A673 (cell line): ENCODE results near the gene NDUFAF5. TPM values are rescaled to one million over a fixed set of nuclear protein-coding genes. Genes with fewer than 3 reads are reported as not detected.

Source experiments
- BruUV-seq: library from RNA; stranded (reverse); fragments of 400-500 nt; replicated peaks from 2 replicates; lab custom pipeline; 2021; lab: Mats Ljungman, UMichigan
- CTCF ChIA-PET: fragments of 300-600 bp; sonication (Branson Sonifier 250); formaldehyde crosslinking; loops from one replicate; lab custom pipeline; 2022; ENCODE audit warnings: antibody characterized with exemption; lab: Charles Lee
- POLR2A ChIA-PET: fragments of 300-600 bp; sonication (Branson Sonifier 250); formaldehyde crosslinking; loops from one replicate; lab custom pipeline; 2022; ENCODE audit warnings: antibody characterized with exemption; ENCODE audit not compliant: low non-redundant PET; lab: Charles Lee
- DNase-seq: peaks from one replicate; pipeline ENCODE4 v3.0.0-alpha.2; 2015; ENCODE audit warnings: low spot score
- H3K27ac ChIP-seq: fragments of 200-600 bp; sonication (generic); 2 replicates; pipeline ENCODE4 v1.5.1; 2016; ENCODE audit warnings: mixed run types, low read depth, mild to moderate bottlenecking, mixed read lengths, antibody characterized with exemption, low read length; ENCODE audit not compliant: poor library complexity, severe bottlenecking
- H3K27me3 ChIP-seq: fragments of 200-600 bp; sonication (generic); replicated peaks from 2 replicates; pipeline ENCODE4 v1.6.1; 2017; ENCODE audit warnings: mixed run types, low read depth, mild to moderate bottlenecking, mixed read lengths, antibody characterized with exemption, low read length; ENCODE audit not compliant: insufficient read depth, poor library complexity
- H3K36me3 ChIP-seq: fragments of 200-600 bp; sonication (generic); 2 replicates; pipeline ENCODE4 v1.6.1; 2016; ENCODE audit warnings: mixed run types, mild to moderate bottlenecking, mixed read lengths, antibody characterized with exemption, low read length; ENCODE audit not compliant: insufficient read depth, poor library complexity, severe bottlenecking
- H3K4me1 ChIP-seq: fragments of 200-600 bp; sonication (generic); 2 replicates; pipeline ENCODE4 v1.6.1; 2017; ENCODE audit warnings: mixed run types, mild to moderate bottlenecking, mixed read lengths, antibody characterized with exemption, low read length; ENCODE audit not compliant: insufficient read depth, poor library complexity, severe bottlenecking
- H3K4me3 ChIP-seq: fragments of 200-600 bp; sonication (generic); 2 replicates; pipeline ENCODE4 v1.5.1; 2016; ENCODE audit warnings: low read depth, mixed run types, mild to moderate bottlenecking, mixed read lengths, low read length; ENCODE audit not compliant: poor library complexity, severe bottlenecking
- H3K9me3 ChIP-seq: fragments of 200-600 bp; sonication (generic); 2 replicates; pipeline ENCODE4 v1.6.1; 2016; ENCODE audit warnings: mixed run types, low read depth, mild to moderate bottlenecking, mixed read lengths, antibody characterized with exemption, low read length; ENCODE audit not compliant: poor library complexity, severe bottlenecking
- EZH2 ChIP-seq: fragments of 200-600 bp; sonication (generic); IDR thresholded peaks from 2 replicates; pipeline ENCODE4 v1.6.1; 2017; ENCODE audit warnings: borderline replicate concordance, low read depth, mild to moderate bottlenecking, mixed read lengths, antibody characterized with exemption, low read length; ENCODE audit not compliant: poor library complexity, severe bottlenecking
- intact Hi-C: fragments of 100-400 bp; cut with micrococcal nuclease; formaldehyde crosslinking; loops from one replicate; pipeline ENCODE4 v1.10.0; 2022; ENCODE audit not compliant: unreplicated experiment
- total RNA-seq: library from RNA; stranded (reverse); gene quantifications from 2 replicates; pipeline ENCODE4 v1.2.3, GENCODE V29; 2021
- TF ChIP-seq, protein P1 (sequence below): fragments of 300-800, 200-600 bp; sonication (generic); conservative IDR thresholded peaks from 2 replicates; pipeline ENCODE4 v1.5.1; 2017; ENCODE audit warnings: low read depth, mild to moderate bottlenecking, antibody characterized with exemption, low read length, moderate library complexity, mixed read lengths

Gene NDUFAF5
- total RNA-seq, 1 experiment from 2014 or later = 57.1 TPM

DNA sequence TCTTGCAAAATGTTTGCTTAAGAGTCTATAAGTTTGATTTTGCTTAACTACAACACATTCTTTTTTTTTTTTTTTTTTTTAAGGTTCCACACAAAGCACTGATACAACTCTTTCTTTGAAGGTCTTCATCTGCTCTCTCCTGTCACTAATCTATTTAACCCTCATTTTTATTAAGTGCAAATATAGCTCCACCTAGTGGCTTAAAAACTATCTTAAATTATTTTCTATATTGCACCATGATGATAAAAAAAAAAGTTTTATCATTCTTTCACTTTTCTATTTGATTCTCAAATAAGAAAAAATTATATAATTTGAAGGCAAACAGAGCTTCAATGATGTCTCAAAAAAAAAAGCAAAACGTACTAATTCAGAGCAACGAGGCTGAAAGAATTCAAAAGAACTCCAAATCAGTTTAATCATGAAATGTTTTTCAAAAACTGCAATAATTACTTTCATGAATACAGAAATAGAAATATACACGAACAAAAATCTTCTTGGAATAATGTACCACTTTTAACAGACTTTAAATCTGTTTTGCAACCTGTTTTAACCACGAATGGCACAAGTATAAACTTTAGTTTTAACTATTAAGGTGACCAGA lies 12.9 kb upstream of the NDUFAF5 start:
- TF ChIP-seq, protein P1, sequence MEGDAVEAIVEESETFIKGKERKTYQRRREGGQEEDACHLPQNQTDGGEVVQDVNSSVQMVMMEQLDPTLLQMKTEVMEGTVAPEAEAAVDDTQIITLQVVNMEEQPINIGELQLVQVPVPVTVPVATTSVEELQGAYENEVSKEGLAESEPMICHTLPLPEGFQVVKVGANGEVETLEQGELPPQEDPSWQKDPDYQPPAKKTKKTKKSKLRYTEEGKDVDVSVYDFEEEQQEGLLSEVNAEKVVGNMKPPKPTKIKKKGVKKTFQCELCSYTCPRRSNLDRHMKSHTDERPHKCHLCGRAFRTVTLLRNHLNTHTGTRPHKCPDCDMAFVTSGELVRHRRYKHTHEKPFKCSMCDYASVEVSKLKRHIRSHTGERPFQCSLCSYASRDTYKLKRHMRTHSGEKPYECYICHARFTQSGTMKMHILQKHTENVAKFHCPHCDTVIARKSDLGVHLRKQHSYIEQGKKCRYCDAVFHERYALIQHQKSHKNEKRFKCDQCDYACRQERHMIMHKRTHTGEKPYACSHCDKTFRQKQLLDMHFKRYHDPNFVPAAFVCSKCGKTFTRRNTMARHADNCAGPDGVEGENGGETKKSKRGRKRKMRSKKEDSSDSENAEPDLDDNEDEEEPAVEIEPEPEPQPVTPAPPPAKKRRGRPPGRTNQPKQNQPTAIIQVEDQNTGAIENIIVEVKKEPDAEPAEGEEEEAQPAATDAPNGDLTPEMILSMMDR = peak; percentile 59; the same call in 1 of the 2 replicates
- TF ChIP-seq EZH2 = no peak
- H3K36me3 ChIP-seq = peaks cover 86% of the 10 kb centered on the region
- H3K9me3 ChIP-seq = peaks cover 2% of the 10 kb centered on the region
- H3K4me1 ChIP-seq = peaks cover 23% of the 10 kb centered on the region
- ChIA-PET POLR2A (interaction anchor here (0.6 to 0.7 kb wide), 3 partner anchors 13 to 653 kb away, joined by 3 to 11 read pairs (median 3); partner anchors contain the start of genes NDUFAF5 and TASP1), CTCF (interaction anchor here (0.6 to 1.4 kb wide), 8 partner anchors 16 to 1831 kb away, joined by 3 to 13 read pairs (median 6); no protein-coding TSS in a partner anchor)
- peak; percentile 77 for DNase-seq
- no peak overlapping the region for H3K4me3 ChIP-seq
- no TSS peak for BruUV-seq
- intact Hi-C loops = loop anchor here (1.0 to 10.0 kb wide), 4 partner anchors 317 to 800 kb away; no protein-coding TSS in a partner anchor
- H3K27ac ChIP-seq = peak overlapping the region; percentile 67
- no peaks in the 10 kb centered on the region for H3K27me3 ChIP-seq

DNA sequence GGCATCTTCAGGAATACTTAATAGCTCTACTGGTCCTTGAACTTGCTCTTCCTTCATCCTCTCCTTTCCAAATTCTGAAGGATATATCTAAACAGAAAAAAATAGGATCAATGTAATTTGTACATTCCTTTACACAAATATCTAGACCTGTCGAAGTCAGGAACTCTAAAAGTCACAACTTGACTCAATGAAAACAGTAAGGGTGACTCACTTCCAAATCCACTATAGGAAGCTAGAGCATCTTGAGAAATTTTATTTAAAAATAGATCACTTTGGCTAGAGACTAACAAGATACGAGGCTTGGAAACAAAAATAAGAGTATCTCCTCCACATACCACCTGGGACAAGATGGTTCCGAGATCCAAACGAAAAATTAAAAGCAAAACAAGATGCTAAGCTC lies 12.3 kb upstream of the NDUFAF5 start:
- no TSS peak for BruUV-seq
- ChIA-PET POLR2A (interaction anchor here (0.7 kb wide), 1 partner anchor 951 kb away, joined by 3 read pairs; no protein-coding TSS in a partner anchor), CTCF (interaction anchor here (0.6 to 1.4 kb wide), 4 partner anchors 16 to 470 kb away, joined by 3 to 11 read pairs (median 7); no protein-coding TSS in a partner anchor)
- peaks cover 83% of the 10 kb centered on the region for H3K36me3 ChIP-seq
- H3K4me1 ChIP-seq = peaks cover 23% of the 10 kb centered on the region
- peak overlapping the region; percentile 9 for H3K27ac ChIP-seq
- no peak for DNase-seq
- TF ChIP-seq, protein P1 = no peak
- no peak for TF ChIP-seq EZH2
- intact Hi-C loops = loop anchor here (1.0 to 10.0 kb wide), 4 partner anchors 318 to 800 kb away; no protein-coding TSS in a partner anchor
- H3K9me3 ChIP-seq = no peaks in the 10 kb centered on the region
- H3K27me3 ChIP-seq = no peaks in the 10 kb centered on the region
- H3K4me3 ChIP-seq = no peak overlapping the region

- intact Hi-C loops = loop anchor here (10.0 kb wide), 2 partner anchors 321 to 451 kb away; no protein-coding TSS in a partner anchor
- no peak for TF ChIP-seq EZH2
- H3K4me1 ChIP-seq = peaks cover 32% of the 10 kb centered on the region
- no peak overlapping the region for H3K27ac ChIP-seq
- DNase-seq = no peak
- no peak overlapping the region for H3K4me3 ChIP-seq
- no peaks in the 10 kb centered on the region for H3K27me3 ChIP-seq
- ChIA-PET POLR2A (no interaction called here), CTCF (no interaction called here)
- peaks cover 63% of the 10 kb centered on the region for H3K36me3 ChIP-seq
- no peaks in the 10 kb centered on the region for H3K9me3 ChIP-seq
- BruUV-seq = TSS peak; percentile 9
Observed at GRCh38 chr20:13775867-13776266, 9.0 kb upstream of the NDUFAF5 start.
